GM18907 (cell line): ENCODE data around the gene PIK3CD.

Experiments
- ATAC-seq: cut with Tn5 transposase; IDR thresholded peaks from one replicate; pipeline ENCODE4 v1.9.1; 2021; ENCODE audit warnings: mild to moderate bottlenecking, moderate library complexity; ENCODE audit not compliant: unreplicated experiment

The PIK3CD gene

GRCh38 chr1:9764550-9764949, 113.0 kb downstream of the PIK3CD start:
- no peak for ATAC-seq

GRCh38 chr1:9766759-9767442, 115.4 kb downstream of the PIK3CD start:
- no peak for ATAC-seq

GRCh38 chr1:9767964-9768668, 116.6 kb downstream of the PIK3CD start:
- no peak for ATAC-seq

GRCh38 chr1:9768983-9769382, 117.5 kb downstream of the PIK3CD start:
- ATAC-seq, result no peak

GRCh38 chr1:9770298-9770697, 118.8 kb downstream of the PIK3CD start:
- ATAC-seq, result no peak

GRCh38 chr1:9774712-9775679, 123.5 kb downstream of the PIK3CD start:
- no peak for ATAC-seq

- ATAC-seq, result no peak
Measured at GRCh38 chr1:9776685-9777084, 125.2 kb downstream of the PIK3CD start.
